ENCODE data around the gene EGLN1. TPM values are rescaled to one million over a fixed set of nuclear protein-coding genes. Genes with fewer than 3 reads are reported as not detected.

The EGLN1 gene
- total and polyA plus RNA-seq, 2 experiments from 2014 or later, result 1.9 to 6.0 TPM

- no peak overlapping the region for H2AFZ ChIP-seq
- H3K4me3 ChIP-seq, result no peak overlapping the region
- Mint-ChIP-seq H3K4me1 (no peaks in the 10 kb centered on the region), H3K27ac (no peak overlapping the region), H3K36me3 (ENCODE audit: low read depth) (no peaks in the 10 kb centered on the region; the same call in none of the 3 replicates), H3K4me3 (no peak overlapping the region), H3K27me3 (ENCODE audit: insufficient read depth, low read depth, poor library complexity) (no peaks in the 10 kb centered on the region), H3K9me3 (no peaks in the 10 kb centered on the region)
- no peaks in the 10 kb centered on the region for H4K20me1 ChIP-seq (replicated peaks; ENCODE audit: insufficient read depth)
- DNase-seq (ENCODE audit: low spot score) (no peak), ATAC-seq (no peak)
- no peaks in the 10 kb centered on the region for H3K4me1 ChIP-seq (ENCODE audit: insufficient read depth)
- H3F3A ChIP-seq (replicated peaks; ENCODE audit: low read depth), result no peaks in the 10 kb centered on the region
- no peaks in the 10 kb centered on the region for H3K79me2 ChIP-seq (replicated peaks; ENCODE audit: insufficient read depth)
- TF ChIP-seq, protein P1, sequence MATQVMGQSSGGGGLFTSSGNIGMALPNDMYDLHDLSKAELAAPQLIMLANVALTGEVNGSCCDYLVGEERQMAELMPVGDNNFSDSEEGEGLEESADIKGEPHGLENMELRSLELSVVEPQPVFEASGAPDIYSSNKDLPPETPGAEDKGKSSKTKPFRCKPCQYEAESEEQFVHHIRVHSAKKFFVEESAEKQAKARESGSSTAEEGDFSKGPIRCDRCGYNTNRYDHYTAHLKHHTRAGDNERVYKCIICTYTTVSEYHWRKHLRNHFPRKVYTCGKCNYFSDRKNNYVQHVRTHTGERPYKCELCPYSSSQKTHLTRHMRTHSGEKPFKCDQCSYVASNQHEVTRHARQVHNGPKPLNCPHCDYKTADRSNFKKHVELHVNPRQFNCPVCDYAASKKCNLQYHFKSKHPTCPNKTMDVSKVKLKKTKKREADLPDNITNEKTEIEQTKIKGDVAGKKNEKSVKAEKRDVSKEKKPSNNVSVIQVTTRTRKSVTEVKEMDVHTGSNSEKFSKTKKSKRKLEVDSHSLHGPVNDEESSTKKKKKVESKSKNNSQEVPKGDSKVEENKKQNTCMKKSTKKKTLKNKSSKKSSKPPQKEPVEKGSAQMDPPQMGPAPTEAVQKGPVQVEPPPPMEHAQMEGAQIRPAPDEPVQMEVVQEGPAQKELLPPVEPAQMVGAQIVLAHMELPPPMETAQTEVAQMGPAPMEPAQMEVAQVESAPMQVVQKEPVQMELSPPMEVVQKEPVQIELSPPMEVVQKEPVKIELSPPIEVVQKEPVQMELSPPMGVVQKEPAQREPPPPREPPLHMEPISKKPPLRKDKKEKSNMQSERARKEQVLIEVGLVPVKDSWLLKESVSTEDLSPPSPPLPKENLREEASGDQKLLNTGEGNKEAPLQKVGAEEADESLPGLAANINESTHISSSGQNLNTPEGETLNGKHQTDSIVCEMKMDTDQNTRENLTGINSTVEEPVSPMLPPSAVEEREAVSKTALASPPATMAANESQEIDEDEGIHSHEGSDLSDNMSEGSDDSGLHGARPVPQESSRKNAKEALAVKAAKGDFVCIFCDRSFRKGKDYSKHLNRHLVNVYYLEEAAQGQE (IDR thresholded peaks at IDR 0.05; ENCODE audit: unreplicated experiment), result no peak
- TF ChIP-seq, protein P2, sequence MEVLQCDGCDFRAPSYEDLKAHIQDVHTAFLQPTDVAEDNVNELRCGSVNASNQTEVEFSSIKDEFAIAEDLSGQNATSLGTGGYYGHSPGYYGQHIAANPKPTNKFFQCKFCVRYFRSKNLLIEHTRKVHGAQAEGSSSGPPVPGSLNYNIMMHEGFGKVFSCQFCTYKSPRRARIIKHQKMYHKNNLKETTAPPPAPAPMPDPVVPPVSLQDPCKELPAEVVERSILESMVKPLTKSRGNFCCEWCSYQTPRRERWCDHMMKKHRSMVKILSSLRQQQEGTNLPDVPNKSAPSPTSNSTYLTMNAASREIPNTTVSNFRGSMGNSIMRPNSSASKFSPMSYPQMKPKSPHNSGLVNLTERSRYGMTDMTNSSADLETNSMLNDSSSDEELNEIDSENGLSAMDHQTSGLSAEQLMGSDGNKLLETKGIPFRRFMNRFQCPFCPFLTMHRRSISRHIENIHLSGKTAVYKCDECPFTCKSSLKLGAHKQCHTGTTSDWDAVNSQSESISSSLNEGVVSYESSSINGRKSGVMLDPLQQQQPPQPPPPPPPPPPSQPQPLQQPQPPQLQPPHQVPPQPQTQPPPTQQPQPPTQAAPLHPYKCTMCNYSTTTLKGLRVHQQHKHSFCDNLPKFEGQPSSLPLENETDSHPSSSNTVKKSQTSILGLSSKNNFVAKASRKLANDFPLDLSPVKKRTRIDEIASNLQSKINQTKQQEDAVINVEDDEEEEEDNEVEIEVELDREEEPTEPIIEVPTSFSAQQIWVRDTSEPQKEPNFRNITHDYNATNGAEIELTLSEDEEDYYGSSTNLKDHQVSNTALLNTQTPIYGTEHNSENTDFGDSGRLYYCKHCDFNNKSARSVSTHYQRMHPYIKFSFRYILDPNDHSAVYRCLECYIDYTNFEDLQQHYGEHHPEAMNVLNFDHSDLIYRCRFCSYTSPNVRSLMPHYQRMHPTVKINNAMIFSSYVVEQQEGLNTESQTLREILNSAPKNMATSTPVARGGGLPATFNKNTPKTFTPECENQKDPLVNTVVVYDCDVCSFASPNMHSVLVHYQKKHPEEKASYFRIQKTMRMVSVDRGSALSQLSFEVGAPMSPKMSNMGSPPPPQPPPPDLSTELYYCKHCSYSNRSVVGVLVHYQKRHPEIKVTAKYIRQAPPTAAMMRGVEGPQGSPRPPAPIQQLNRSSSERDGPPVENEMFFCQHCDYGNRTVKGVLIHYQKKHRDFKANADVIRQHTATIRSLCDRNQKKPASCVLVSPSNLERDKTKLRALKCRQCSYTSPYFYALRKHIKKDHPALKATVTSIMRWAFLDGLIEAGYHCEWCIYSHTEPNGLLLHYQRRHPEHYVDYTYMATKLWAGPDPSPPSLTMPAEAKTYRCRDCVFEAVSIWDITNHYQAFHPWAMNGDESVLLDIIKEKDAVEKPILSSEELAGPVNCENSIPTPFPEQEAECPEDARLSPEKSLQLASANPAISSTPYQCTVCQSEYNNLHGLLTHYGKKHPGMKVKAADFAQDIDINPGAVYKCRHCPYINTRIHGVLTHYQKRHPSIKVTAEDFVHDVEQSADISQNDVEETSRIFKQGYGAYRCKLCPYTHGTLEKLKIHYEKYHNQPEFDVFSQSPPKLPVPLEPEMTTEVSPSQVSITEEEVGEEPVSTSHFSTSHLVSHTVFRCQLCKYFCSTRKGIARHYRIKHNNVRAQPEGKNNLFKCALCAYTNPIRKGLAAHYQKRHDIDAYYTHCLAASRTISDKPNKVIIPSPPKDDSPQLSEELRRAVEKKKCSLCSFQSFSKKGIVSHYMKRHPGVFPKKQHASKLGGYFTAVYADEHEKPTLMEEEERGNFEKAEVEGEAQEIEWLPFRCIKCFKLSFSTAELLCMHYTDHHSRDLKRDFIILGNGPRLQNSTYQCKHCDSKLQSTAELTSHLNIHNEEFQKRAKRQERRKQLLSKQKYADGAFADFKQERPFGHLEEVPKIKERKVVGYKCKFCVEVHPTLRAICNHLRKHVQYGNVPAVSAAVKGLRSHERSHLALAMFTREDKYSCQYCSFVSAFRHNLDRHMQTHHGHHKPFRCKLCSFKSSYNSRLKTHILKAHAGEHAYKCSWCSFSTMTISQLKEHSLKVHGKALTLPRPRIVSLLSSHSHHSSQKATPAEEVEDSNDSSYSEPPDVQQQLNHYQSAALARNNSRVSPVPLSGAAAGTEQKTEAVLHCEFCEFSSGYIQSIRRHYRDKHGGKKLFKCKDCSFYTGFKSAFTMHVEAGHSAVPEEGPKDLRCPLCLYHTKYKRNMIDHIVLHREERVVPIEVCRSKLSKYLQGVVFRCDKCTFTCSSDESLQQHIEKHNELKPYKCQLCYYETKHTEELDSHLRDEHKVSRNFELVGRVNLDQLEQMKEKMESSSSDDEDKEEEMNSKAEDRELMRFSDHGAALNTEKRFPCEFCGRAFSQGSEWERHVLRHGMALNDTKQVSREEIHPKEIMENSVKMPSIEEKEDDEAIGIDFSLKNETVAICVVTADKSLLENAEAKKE (CRISPR knock-in tag; IDR thresholded peaks at IDR 0.05), result no peak
- no peak for TF ChIP-seq NANOG (IDR thresholded peaks at IDR 0.05; ENCODE audit: borderline replicate concordance)
- TF ChIP-seq ZNF114 (CRISPR knock-in tag; IDR thresholded peaks at IDR 0.05), result no peak
- no peak for TF ChIP-seq EZH2 (IDR thresholded peaks at IDR 0.05; ENCODE audit: low read depth, unreplicated experiment)
- no peak for TF ChIP-seq ETS1 (IDR thresholded peaks at IDR 0.05)
- TF ChIP-seq JUNB (IDR thresholded peaks at IDR 0.05; ENCODE audit: unreplicated experiment), result no peak
- no peak for TF ChIP-seq EZH2phosphoT487 (IDR thresholded peaks at IDR 0.05; ENCODE audit: unreplicated experiment)
- TF ChIP-seq, protein P3, sequence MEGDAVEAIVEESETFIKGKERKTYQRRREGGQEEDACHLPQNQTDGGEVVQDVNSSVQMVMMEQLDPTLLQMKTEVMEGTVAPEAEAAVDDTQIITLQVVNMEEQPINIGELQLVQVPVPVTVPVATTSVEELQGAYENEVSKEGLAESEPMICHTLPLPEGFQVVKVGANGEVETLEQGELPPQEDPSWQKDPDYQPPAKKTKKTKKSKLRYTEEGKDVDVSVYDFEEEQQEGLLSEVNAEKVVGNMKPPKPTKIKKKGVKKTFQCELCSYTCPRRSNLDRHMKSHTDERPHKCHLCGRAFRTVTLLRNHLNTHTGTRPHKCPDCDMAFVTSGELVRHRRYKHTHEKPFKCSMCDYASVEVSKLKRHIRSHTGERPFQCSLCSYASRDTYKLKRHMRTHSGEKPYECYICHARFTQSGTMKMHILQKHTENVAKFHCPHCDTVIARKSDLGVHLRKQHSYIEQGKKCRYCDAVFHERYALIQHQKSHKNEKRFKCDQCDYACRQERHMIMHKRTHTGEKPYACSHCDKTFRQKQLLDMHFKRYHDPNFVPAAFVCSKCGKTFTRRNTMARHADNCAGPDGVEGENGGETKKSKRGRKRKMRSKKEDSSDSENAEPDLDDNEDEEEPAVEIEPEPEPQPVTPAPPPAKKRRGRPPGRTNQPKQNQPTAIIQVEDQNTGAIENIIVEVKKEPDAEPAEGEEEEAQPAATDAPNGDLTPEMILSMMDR (conservative IDR thresholded peaks at IDR 0.05; ENCODE audit: low read depth in 2 of 2), result no peak
- TF ChIP-seq ZNF331 (CRISPR knock-in tag; IDR thresholded peaks at IDR 0.05; ENCODE audit: low read depth), result no peak
- no peak for TF ChIP-seq CREB1 (CRISPR knock-in tag; IDR thresholded peaks at IDR 0.05; ENCODE audit: low read depth)
- no peak for TF ChIP-seq STAT1 (IDR thresholded peaks at IDR 0.05; ENCODE audit: unreplicated experiment)
- H3K9me2 ChIP-seq (ENCODE audit: insufficient read depth), result no peaks in the 10 kb centered on the region
- no peak overlapping the region for H3K4me2 ChIP-seq
- no peaks in the 10 kb centered on the region for H3K36me3 ChIP-seq (ENCODE audit: insufficient read depth)
- H3K27ac ChIP-seq (ENCODE audit: low read depth), result no peak overlapping the region
- H3K27me3 ChIP-seq (ENCODE audit: insufficient read depth), result no peaks in the 10 kb centered on the region
These were observed 59.8 kb downstream of the EGLN1 start for GRCh38 chr1:231362325-231362724.
